Fibroblast of pulmonary artery (primary cell): Measurements from ENCODE around the gene OTULIN.

Experiments used
- DNase-seq: peaks from one replicate; pipeline ENCODE4 v3.0.0-alpha.2; 2010; ENCODE audit warnings: low read depth
- H3K4me3 ChIP-seq: replicated peaks from 2 replicates; pipeline ENCODE4 v1.5.1; 2011; ENCODE audit warnings: low read depth, mild to moderate bottlenecking, control low read depth, low read length, moderate library complexity
- CTCF ChIP-seq: IDR thresholded peaks from 2 replicates; pipeline ENCODE4 v1.5.1; 2011; ENCODE audit warnings: mild to moderate bottlenecking, control low read depth, low read length, inconsistent platforms; ENCODE audit errors: missing control alignments

Gene OTULIN

GRCh38 chr5:14715481-14715880 is 51.0 kb downstream of the OTULIN start:
- TF ChIP-seq CTCF: no peak
- DNase-seq: no peak
- H3K4me3 ChIP-seq: no peak overlapping the region

DNA sequence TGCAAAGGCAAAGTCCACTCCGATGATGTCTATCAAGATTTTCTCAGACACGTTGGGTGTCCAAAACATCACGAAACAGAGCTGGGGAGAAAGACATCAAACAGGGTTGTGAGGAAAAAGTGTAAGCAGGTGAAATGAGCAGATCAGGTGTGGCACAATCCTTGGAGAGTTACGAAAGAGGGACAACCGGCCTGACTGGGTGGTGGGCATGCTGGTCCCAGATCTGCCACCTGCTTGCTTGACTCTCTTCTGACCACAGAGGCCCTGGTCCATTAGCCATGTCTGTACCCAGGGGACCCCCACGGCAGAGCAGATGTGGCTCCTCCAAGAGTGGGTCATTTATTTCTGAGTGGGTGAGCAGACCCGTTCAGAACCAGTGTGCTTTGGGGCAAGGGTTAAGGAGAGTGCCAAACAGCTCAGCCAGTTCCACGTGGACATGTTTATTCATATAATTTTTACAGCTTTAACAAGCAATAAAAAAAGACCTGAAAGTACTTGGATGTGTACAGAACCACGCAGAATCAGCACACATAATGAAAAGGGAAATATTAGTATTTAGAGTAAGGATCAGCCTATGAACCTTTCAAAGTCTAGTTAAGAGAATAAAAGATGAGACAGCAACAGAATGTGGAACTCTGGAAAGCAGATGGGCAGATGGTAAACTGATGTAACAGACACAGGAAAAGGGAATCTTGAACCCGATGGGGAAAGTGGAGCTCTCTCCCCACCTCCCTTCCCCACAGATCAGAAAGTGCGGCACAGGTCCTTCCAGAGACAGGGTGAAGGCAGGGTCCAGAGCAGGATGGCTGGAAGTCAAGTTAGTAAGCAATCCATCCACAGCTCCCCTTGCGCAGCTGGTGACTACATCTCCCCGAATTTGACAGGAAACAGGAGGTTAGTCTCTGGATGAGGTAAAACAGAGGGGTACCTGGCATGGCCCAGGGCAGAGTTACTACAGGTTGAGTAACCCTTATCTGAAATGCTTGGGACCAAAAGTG is 52.5 kb downstream of the OTULIN start:
- no peak for DNase-seq
- no peak overlapping the region for H3K4me3 ChIP-seq
- no peak for TF ChIP-seq CTCF

DNA sequence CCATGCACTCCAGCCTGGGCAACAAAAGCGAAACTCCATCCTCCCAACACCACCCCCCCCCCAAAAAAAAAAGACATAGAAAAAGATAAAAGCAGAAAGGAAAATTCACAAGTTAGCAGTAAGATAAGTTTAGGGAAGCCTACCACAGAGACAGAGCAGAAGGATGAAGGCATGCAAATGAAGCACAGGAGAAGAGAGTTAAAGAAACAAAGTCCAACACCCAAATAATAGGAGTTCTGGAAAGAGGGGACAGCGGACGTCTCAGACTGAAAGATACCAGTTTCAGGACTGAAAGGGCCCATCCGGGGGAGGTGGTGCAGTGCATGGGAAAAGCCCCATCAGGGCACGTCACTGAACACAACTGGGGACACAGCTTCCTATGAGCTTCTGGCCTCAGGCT is 54.3 kb downstream of the OTULIN start:
- H3K4me3 ChIP-seq: no peak overlapping the region
- TF ChIP-seq CTCF: no peak

GRCh38 chr5:14720236-14720923 is 55.9 kb downstream of the OTULIN start:
- no peak for TF ChIP-seq CTCF
- DNase-seq: peak; percentile 52
- H3K4me3 ChIP-seq: no peak overlapping the region

More for the DNA sequence above, 54.3 kb downstream of the OTULIN start:
- no peak for DNase-seq

DNA sequence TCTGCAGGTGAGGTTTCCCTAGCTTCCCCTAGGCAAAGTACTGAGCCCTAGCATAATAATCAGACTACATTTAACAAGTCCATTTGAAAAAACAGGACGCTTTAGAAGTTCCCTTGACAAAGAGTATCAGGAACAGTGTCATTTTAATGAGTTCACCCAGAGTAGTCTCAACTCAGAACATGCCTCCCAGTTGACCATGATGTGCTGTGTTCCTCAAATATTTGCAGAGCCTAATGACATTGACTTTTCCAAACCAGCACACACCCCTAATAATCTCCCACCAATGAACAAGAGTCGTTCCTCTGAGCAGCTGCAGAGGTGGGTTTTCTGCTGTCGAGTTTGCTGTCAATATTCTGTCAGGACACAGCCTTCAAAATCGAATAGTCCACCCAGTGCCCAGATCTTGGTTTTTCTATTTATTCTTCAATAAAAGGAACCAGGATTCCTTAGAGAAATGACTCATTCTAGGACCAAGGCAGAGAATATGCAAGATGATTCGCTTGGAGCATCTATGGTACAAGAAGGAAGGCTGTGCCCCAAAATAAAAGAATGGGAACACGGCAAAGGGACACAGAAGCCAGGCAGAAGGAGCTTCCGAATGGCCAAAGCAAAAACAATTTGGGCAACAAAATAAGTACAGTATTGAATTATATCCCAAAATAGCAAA is 57.6 kb downstream of the OTULIN start:
- TF ChIP-seq CTCF: no peak
- H3K4me3 ChIP-seq: no peak overlapping the region
- DNase-seq: no peak

- no peak for TF ChIP-seq CTCF
Observed at GRCh38 chr5:14722923-14723322, 58.4 kb downstream of the OTULIN start.

More at GRCh38 chr5:14722923-14723322, 58.4 kb downstream of the OTULIN start:
- no peak for DNase-seq
- H3K4me3 ChIP-seq: no peak overlapping the region
